ENCODE measurements around the gene SMPDL3B.

The SMPDL3B gene

GRCh38 chr1:27934818-27935549 lies at the start of gene SMPDL3B:
Gene SMPDL3B (plus strand): TSS chr1:27935000. CDS start chr1:27935184, 184 bp downstream.
- DNase-seq, result no peak

GRCh38 chr1:27885114-27885528 lies 49.7 kb upstream of the SMPDL3B start:
- no peak for DNase-seq

GRCh38 chr1:27885621-27886352 lies 49.0 kb upstream of the SMPDL3B start:
- DNase-seq, result no peak

GRCh38 chr1:27886353-27886679 lies 48.5 kb upstream of the SMPDL3B start:
- DNase-seq, result no peak

- no peak for DNase-seq
Observed at GRCh38 chr1:27886744-27887143, 48.1 kb upstream of the SMPDL3B start.

GRCh38 chr1:27887215-27888021 lies 47.4 kb upstream of the SMPDL3B start:
- DNase-seq, result peak; percentile 29

- no peak for DNase-seq
Observed at GRCh38 chr1:27889506-27889905, 45.3 kb upstream of the SMPDL3B start.

GRCh38 chr1:27891196-27891889 lies 43.5 kb upstream of the SMPDL3B start:
- DNase-seq, result peak; percentile 41

GRCh38 chr1:27894521-27894920 lies 40.3 kb upstream of the SMPDL3B start:
- no peak for DNase-seq

- DNase-seq, result no peak
Observed at GRCh38 chr1:27906759-27907158, 28.0 kb upstream of the SMPDL3B start.

- no peak for DNase-seq
Observed at GRCh38 chr1:27912429-27912828, 22.4 kb upstream of the SMPDL3B start.

- DNase-seq, result no peak
Observed at GRCh38 chr1:27915082-27915575, 19.7 kb upstream of the SMPDL3B start.

GRCh38 chr1:27922272-27922671 lies 12.5 kb upstream of the SMPDL3B start:
- DNase-seq, result no peak

GRCh38 chr1:27928216-27928954 lies 6.4 kb upstream of the SMPDL3B start:
- DNase-seq, result no peak

- no peak for DNase-seq
Observed at GRCh38 chr1:27931184-27931583, 3.6 kb upstream of the SMPDL3B start.

- no peak for DNase-seq
Observed at GRCh38 chr1:27931759-27932158, 3.0 kb upstream of the SMPDL3B start.

GRCh38 chr1:27935721-27936120 lies 921 bp downstream of the SMPDL3B start:
- DNase-seq, result no peak

GRCh38 chr1:27936370-27936769 lies 1.6 kb downstream of the SMPDL3B start:
- no peak for DNase-seq

GRCh38 chr1:27937524-27937836 lies 2.7 kb downstream of the SMPDL3B start:
- no peak for DNase-seq

GRCh38 chr1:27938488-27938887 lies 3.7 kb downstream of the SMPDL3B start:
- no peak for DNase-seq

- peak; percentile 76 for DNase-seq
Observed at GRCh38 chr1:27940297-27940696, 5.5 kb downstream of the SMPDL3B start.

GRCh38 chr1:27940870-27941560 lies 6.2 kb downstream of the SMPDL3B start:
- DNase-seq, result no peak

Data from activated CD4-positive, alpha-beta T cell treated with anti-CD3 and anti-CD28 coated beads, Interleukin-2, amount 50 U/mL, for 1 hour (primary cell).